Right lobe of liver (tissue), 4 donors: Measurements from ENCODE around the gene RAB5IF.

Source experiments
- POLR2A ChIP-seq: fragments of 450-650 bp; IDR thresholded peaks from one replicate; pipeline ENCODE4 v1.6.1; 2017; ENCODE audit warnings: antibody characterized with exemption, mild to moderate bottlenecking
- TF ChIP-seq, protein P1 (sequence below), 4 donors: fragments of 200-600 bp in 3 of 4; fragments of 450-650 bp in 1 of 4; IDR thresholded peaks; one replicate each; pipeline versions ENCODE4 v1.5.1 to v1.8.0; 2016 to 2022; ENCODE audit warnings: antibody characterized with exemption in 4 of 4, mild to moderate bottlenecking in 2 of 4
- donor health status: DM: no; HTN: no; CAD: no.
- donor health status: DM: no; HTN: no; CAD: no.
- donor health status: DM: no; HTN: yes; CAD: no.

GRCh38 chr20:36645353-36645752 is 39.8 kb downstream of the RAB5IF start:
- TF ChIP-seq, protein P1, sequence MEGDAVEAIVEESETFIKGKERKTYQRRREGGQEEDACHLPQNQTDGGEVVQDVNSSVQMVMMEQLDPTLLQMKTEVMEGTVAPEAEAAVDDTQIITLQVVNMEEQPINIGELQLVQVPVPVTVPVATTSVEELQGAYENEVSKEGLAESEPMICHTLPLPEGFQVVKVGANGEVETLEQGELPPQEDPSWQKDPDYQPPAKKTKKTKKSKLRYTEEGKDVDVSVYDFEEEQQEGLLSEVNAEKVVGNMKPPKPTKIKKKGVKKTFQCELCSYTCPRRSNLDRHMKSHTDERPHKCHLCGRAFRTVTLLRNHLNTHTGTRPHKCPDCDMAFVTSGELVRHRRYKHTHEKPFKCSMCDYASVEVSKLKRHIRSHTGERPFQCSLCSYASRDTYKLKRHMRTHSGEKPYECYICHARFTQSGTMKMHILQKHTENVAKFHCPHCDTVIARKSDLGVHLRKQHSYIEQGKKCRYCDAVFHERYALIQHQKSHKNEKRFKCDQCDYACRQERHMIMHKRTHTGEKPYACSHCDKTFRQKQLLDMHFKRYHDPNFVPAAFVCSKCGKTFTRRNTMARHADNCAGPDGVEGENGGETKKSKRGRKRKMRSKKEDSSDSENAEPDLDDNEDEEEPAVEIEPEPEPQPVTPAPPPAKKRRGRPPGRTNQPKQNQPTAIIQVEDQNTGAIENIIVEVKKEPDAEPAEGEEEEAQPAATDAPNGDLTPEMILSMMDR (IDR thresholded peaks at IDR 0.05): no peak
- no peak for TF ChIP-seq POLR2A
